D721Med (cell line): Measurements from ENCODE around the gene AKAP7.

Source experiments
- DNase-seq: peaks from one replicate; pipeline ENCODE4 v3.0.0; 2011; ENCODE audit warnings: low spot score; ENCODE audit not compliant: insufficient read length
- FAIRE-seq: peaks from 2 replicates; lab custom pipeline; 2011; peaks lifted over from hg19 to GRCh38; lab: Jason Lieb, UNC
- TF ChIP-seq, protein P1 (sequence below): IDR thresholded peaks from 2 replicates; pipeline ENCODE4 v1.5.1; 2012; ENCODE audit warnings: mild to moderate bottlenecking, control low read depth; ENCODE audit not compliant: insufficient read depth; ENCODE audit errors: missing control alignments

Gene AKAP7

GRCh38 chr6:131107151-131107550 is 28.1 kb upstream of the AKAP7 start:
- TF ChIP-seq, protein P1, sequence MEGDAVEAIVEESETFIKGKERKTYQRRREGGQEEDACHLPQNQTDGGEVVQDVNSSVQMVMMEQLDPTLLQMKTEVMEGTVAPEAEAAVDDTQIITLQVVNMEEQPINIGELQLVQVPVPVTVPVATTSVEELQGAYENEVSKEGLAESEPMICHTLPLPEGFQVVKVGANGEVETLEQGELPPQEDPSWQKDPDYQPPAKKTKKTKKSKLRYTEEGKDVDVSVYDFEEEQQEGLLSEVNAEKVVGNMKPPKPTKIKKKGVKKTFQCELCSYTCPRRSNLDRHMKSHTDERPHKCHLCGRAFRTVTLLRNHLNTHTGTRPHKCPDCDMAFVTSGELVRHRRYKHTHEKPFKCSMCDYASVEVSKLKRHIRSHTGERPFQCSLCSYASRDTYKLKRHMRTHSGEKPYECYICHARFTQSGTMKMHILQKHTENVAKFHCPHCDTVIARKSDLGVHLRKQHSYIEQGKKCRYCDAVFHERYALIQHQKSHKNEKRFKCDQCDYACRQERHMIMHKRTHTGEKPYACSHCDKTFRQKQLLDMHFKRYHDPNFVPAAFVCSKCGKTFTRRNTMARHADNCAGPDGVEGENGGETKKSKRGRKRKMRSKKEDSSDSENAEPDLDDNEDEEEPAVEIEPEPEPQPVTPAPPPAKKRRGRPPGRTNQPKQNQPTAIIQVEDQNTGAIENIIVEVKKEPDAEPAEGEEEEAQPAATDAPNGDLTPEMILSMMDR: no peak
- FAIRE-seq (no peak), DNase-seq (no peak)

- FAIRE-seq (no peak), DNase-seq (no peak)
- TF ChIP-seq, protein P1: no peak
Observed at GRCh38 chr6:131112249-131112648, 23.0 kb upstream of the AKAP7 start.

GRCh38 chr6:131115651-131116050 is 19.6 kb upstream of the AKAP7 start:
- no peak for FAIRE-seq
- TF ChIP-seq, protein P1: no peak

DNA sequence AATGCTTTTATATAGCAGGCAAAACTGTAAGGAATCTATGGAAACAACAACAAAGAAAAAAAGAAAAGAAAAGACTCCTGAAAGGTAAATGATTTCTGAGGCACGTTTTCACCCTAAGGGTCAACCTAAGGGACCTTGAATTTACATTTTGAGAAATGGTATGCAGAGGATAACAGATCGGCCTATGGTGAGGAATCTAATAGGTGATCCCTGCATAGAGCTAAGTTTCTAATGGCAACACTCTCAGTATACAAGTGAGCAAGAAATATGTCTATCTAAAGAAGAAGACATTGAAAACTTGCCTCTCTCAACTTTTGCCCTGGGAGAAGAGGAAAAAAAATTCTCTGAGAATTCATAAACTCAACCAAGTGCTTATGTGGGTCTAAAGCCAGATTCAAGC is 18.9 kb upstream of the AKAP7 start:
- DNase-seq (no peak), FAIRE-seq (no peak)
- TF ChIP-seq, protein P1: no peak

More at GRCh38 chr6:131115651-131116050, 19.6 kb upstream of the AKAP7 start:
- DNase-seq: no peak

DNA sequence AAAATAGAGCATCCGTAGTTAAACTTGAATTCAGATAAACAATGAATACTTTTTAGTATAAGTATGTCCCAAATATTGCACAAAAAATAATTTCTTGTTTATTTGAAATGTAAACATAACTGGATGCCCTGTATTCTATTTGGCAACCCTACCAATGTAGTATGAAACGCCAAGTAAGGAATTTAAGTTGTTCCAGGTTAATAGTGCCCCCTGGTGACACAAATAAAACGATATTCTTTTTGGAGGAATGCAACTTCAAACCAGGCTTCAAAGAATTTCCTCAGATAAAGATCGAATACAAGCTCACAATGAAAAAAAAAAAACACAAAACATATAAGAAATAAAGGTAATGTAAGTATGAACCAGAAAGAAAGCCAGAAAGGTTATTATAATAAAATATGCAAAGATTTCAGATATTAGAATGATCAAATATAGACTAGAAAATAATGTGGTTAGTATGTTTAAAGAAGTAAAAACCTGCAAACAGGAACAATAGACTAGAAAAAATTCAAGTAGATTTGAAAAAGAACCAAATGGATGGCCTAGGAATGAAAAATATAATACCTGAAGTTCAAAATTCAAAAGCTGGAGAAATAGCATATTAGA is 18.4 kb upstream of the AKAP7 start:
- DNase-seq: no peak

DNA sequence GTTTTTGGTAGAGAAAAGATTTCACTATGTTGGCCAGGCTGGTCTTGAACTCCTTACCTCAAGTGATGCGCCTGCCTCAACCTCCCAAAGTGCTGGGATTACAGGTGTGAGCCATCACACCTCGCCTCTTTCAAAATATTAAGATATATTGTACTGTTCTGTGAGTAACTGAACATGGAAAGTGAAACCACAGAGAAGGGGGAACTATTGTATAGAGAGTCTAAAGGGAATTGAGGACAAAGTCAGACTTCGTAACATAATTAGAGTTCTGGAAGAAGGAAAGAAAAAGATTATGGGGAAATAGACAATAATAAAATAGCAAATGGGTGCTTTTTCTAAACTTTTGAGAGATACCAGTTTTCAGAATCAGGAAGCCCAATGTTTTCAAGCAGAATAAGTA is 17.4 kb upstream of the AKAP7 start:
- DNase-seq (no peak), FAIRE-seq (no peak)
- TF ChIP-seq, protein P1: no peak

More for the DNA sequence above, 18.4 kb upstream of the AKAP7 start:
- FAIRE-seq: no peak
- TF ChIP-seq, protein P1: peak; percentile 60

DNA sequence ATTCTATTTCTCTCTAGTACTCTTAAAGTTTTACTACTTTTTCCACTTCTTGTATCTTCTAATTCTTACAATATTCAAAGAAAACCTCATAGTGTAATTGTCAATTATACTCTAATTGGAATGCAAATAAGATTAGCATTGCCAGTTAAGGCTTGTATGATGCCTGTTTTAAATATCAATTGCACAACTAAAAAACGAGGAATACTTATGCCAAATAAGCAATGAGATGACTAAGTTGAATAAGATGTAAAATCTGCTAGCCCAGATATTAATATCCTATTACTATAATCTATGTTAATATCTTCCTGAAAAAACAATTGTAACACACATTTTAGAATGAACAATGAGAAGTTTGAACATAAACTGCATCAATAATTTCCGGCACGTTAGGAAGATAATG is 13.3 kb upstream of the AKAP7 start:
- FAIRE-seq: peak; percentile 44
- TF ChIP-seq, protein P1: no peak
- DNase-seq: no peak
